BJ (cell line): Measurements from ENCODE around the gene SORCS1. TPM values are rescaled to one million over a fixed set of nuclear protein-coding genes. Genes with fewer than 3 reads are reported as not detected.

Experiments used
- CTCF ChIA-PET: fragments of 350-600 bp; formaldehyde crosslinking; extraction: SDS; loops from one replicate; lab custom pipeline; 2021; ENCODE audit warnings: antibody characterized with exemption, inconsistent platforms; lab: Yijun Ruan, JAX
- POLR2A ChIA-PET: fragments of 300-600 bp; sonication (Branson Sonifier 250); formaldehyde crosslinking; extraction: SDS; loops from one replicate; lab custom pipeline; 2021; ENCODE audit warnings: antibody characterized with exemption; lab: Charles Lee
- DNase-seq: peaks from one replicate; pipeline ENCODE4 v3.0.0-alpha.2; 2011; ENCODE audit warnings: low read depth
- H3K27me3 ChIP-seq: 2 replicates; pipeline ENCODE4 v1.6.0; 2011; ENCODE audit warnings: low read length; ENCODE audit not compliant: control insufficient read depth, insufficient read depth
- H3K36me3 ChIP-seq: 2 replicates; pipeline ENCODE4 v1.5.1; 2011; ENCODE audit warnings: low read length; ENCODE audit not compliant: control insufficient read depth, insufficient read depth
- H3K4me3 ChIP-seq: 2 replicates; pipeline ENCODE4 v1.5.1; 2011; ENCODE audit warnings: low read depth, mild to moderate bottlenecking, control low read depth, low read length
- CTCF ChIP-seq: IDR thresholded peaks from 2 replicates; pipeline ENCODE4 v1.5.1; 2011; ENCODE audit warnings: low read depth, mild to moderate bottlenecking, control low read depth, inconsistent platforms, low read length, moderate library complexity; ENCODE audit not compliant: insufficient read depth
- polyA plus RNA-seq: library from polyadenylated mRNA; depleted of rRNA; stranded (reverse); fragments of >200 nt; gene quantifications from 2 replicates; pipeline ENCODE4 v1.2.3, GENCODE V29; 2011

SORCS1 gene
- polyA plus RNA-seq, 1 experiment, result 0.01 TPM

GRCh38 chr10:106900016-106900652, 264.4 kb downstream of the SORCS1 start:
- ChIA-PET POLR2A (no interaction called here), CTCF (no interaction called here)
- no peak for DNase-seq
- no peaks in the 10 kb centered on the region for H3K36me3 ChIP-seq
- H3K4me3 ChIP-seq, result no peak overlapping the region
- no peak for TF ChIP-seq CTCF
- H3K27me3 ChIP-seq, result no peaks in the 10 kb centered on the region

GRCh38 chr10:106898446-106898845, 266.1 kb downstream of the SORCS1 start:
- ChIA-PET POLR2A (no interaction called here), CTCF (no interaction called here)
- DNase-seq, result no peak
- Histone ChIP-seq H3K36me3 (no peaks in the 10 kb centered on the region), H3K4me3 (no peak overlapping the region), H3K27me3 (no peaks in the 10 kb centered on the region)
- no peak for TF ChIP-seq CTCF

GRCh38 chr10:106897719-106898118, 266.8 kb downstream of the SORCS1 start:
- H3K27me3 ChIP-seq, result no peaks in the 10 kb centered on the region
- TF ChIP-seq CTCF, result no peak
- no peak overlapping the region for H3K4me3 ChIP-seq
- ChIA-PET CTCF (no interaction called here), POLR2A (no interaction called here)
- no peaks in the 10 kb centered on the region for H3K36me3 ChIP-seq
- DNase-seq, result no peak

- CTCF ChIA-PET, result no interaction called here
- DNase-seq, result no peak
- Histone ChIP-seq H3K36me3 (no peaks in the 10 kb centered on the region), H3K27me3 (no peaks in the 10 kb centered on the region), H3K4me3 (no peak overlapping the region)
- POLR2A ChIA-PET, result no interaction called here
- no peak for TF ChIP-seq CTCF
These were observed 269.8 kb downstream of the SORCS1 start for GRCh38 chr10:106894692-106895091.

GRCh38 chr10:106877574-106877973, 286.9 kb downstream of the SORCS1 start:
- DNase-seq, result no peak
- no peak for TF ChIP-seq CTCF
- CTCF ChIA-PET, result no interaction called here

More at GRCh38 chr10:106877574-106877973, 286.9 kb downstream of the SORCS1 start:
- POLR2A ChIA-PET, result no interaction called here
- no peaks in the 10 kb centered on the region for H3K36me3 ChIP-seq
- no peaks in the 10 kb centered on the region for H3K27me3 ChIP-seq
- H3K4me3 ChIP-seq, result no peak overlapping the region
